Rectal smooth muscle tissue (tissue), 1 donor: ENCODE data around the gene ZNF618.
"Not testable (repeated sequence)": the region's sequence is repeated elsewhere in the genome, so short reads cannot be mapped to it uniquely, and the experiment has no call there.

Source experiments
- H3K27ac ChIP-seq: one replicate; pipeline ENCODE4 v1.7.0; 2013; ENCODE audit warnings: low read depth, low read length, inconsistent platforms
- H3K27me3 ChIP-seq: one replicate; pipeline ENCODE4 v1.7.0; 2013; ENCODE audit warnings: low read length; ENCODE audit not compliant: control insufficient read depth, insufficient read depth
- H3K36me3 ChIP-seq: one replicate; pipeline ENCODE4 v1.7.0; 2013; ENCODE audit warnings: low read length; ENCODE audit not compliant: control insufficient read depth, insufficient read depth
- H3K4me1 ChIP-seq: one replicate; pipeline ENCODE4 v1.7.0; 2013; ENCODE audit warnings: low read length; ENCODE audit not compliant: control insufficient read depth, insufficient read depth
- H3K4me3 ChIP-seq: one replicate; pipeline ENCODE4 v1.7.0; 2013; ENCODE audit warnings: low read length
- H3K9ac ChIP-seq: one replicate; pipeline ENCODE4 v1.7.0; 2013; ENCODE audit warnings: low read length

ZNF618 gene

GRCh38 chr9:114034196-114034595 lies 158.1 kb downstream of the ZNF618 start:
- peaks cover 3% of the 10 kb centered on the region for H3K36me3 ChIP-seq
- H3K4me1 ChIP-seq = no peaks in the 10 kb centered on the region
- no peak overlapping the region for H3K27ac ChIP-seq
- H3K4me3 ChIP-seq = no peak overlapping the region
- H3K27me3 ChIP-seq = no peaks in the 10 kb centered on the region
- H3K9ac ChIP-seq = no peak overlapping the region

- Histone ChIP-seq H3K4me1 (no peaks in the 10 kb centered on the region), H3K4me3 (no peak overlapping the region), H3K36me3 (peaks cover 3% of the 10 kb centered on the region), H3K27me3 (no peaks in the 10 kb centered on the region), H3K27ac (no peak overlapping the region), H3K9ac (no peak overlapping the region)
Measured at GRCh38 chr9:114034661-114035062, 158.6 kb downstream of the ZNF618 start.

- Histone ChIP-seq H3K36me3 (peaks cover 3% of the 10 kb centered on the region), H3K27me3 (no peaks in the 10 kb centered on the region)
Measured at GRCh38 chr9:114035221-114035844, 159.2 kb downstream of the ZNF618 start.

GRCh38 chr9:114035845-114036801 lies 160.0 kb downstream of the ZNF618 start:
- Histone ChIP-seq H3K4me1 (no peaks in the 10 kb centered on the region), H3K27ac (no peak overlapping the region), H3K27me3 (no peaks in the 10 kb centered on the region), H3K9ac (no peak overlapping the region), H3K36me3 (peaks cover 3% of the 10 kb centered on the region), H3K4me3 (no peak overlapping the region)

More at GRCh38 chr9:114035221-114035844, 159.2 kb downstream of the ZNF618 start:
- no peak overlapping the region for H3K9ac ChIP-seq
- H3K4me3 ChIP-seq = no peak overlapping the region
- H3K4me1 ChIP-seq = no peaks in the 10 kb centered on the region
- no peak overlapping the region for H3K27ac ChIP-seq

GRCh38 chr9:114037249-114037648 lies 161.1 kb downstream of the ZNF618 start:
- Histone ChIP-seq H3K36me3 (peaks cover 3% of the 10 kb centered on the region), H3K27ac (no peak overlapping the region), H3K9ac (no peak overlapping the region), H3K27me3 (no peaks in the 10 kb centered on the region), H3K4me1 (no peaks in the 10 kb centered on the region), H3K4me3 (no peak overlapping the region)

GRCh38 chr9:114037961-114038723 lies 162.0 kb downstream of the ZNF618 start:
- Histone ChIP-seq H3K4me1 (no peaks in the 10 kb centered on the region), H3K9ac (no peak overlapping the region), H3K27me3 (no peaks in the 10 kb centered on the region), H3K4me3 (no peak overlapping the region), H3K36me3 (peaks cover 3% of the 10 kb centered on the region), H3K27ac (no peak overlapping the region)

- Histone ChIP-seq H3K4me1 (no peaks in the 10 kb centered on the region), H3K4me3 (no peak overlapping the region), H3K9ac (no peak overlapping the region), H3K27me3 (no peaks in the 10 kb centered on the region), H3K36me3 (peaks cover 7% of the 10 kb centered on the region), H3K27ac (no peak overlapping the region)
Measured at GRCh38 chr9:114038724-114039313, 162.7 kb downstream of the ZNF618 start.

GRCh38 chr9:114039484-114039883 lies 163.4 kb downstream of the ZNF618 start:
- H3K4me1 ChIP-seq = no peaks in the 10 kb centered on the region
- H3K27me3 ChIP-seq = no peaks in the 10 kb centered on the region
- no peak overlapping the region for H3K4me3 ChIP-seq
- no peak overlapping the region for H3K9ac ChIP-seq
- peaks cover 7% of the 10 kb centered on the region for H3K36me3 ChIP-seq
- H3K27ac ChIP-seq = no peak overlapping the region

GRCh38 chr9:114043660-114044059 lies 167.6 kb downstream of the ZNF618 start:
- H3K36me3 ChIP-seq, H3K4me3 ChIP-seq, H3K27me3 ChIP-seq, H3K9ac ChIP-seq, H3K4me1 ChIP-seq, H3K27ac ChIP-seq: not testable (repeated sequence)

- H3K9ac ChIP-seq = no peak overlapping the region
- no peaks in the 10 kb centered on the region for H3K27me3 ChIP-seq
- H3K4me1 ChIP-seq = no peaks in the 10 kb centered on the region
- no peak overlapping the region for H3K27ac ChIP-seq
- no peak overlapping the region for H3K4me3 ChIP-seq
- H3K36me3 ChIP-seq = peaks cover 13% of the 10 kb centered on the region
Measured at GRCh38 chr9:114046237-114046755, 170.2 kb downstream of the ZNF618 start.

- H3K36me3 ChIP-seq = peaks cover 13% of the 10 kb centered on the region
- H3K4me1 ChIP-seq = no peaks in the 10 kb centered on the region
- no peak overlapping the region for H3K9ac ChIP-seq
- no peaks in the 10 kb centered on the region for H3K27me3 ChIP-seq
- no peak overlapping the region for H3K27ac ChIP-seq
- no peak overlapping the region for H3K4me3 ChIP-seq
Measured at GRCh38 chr9:114046875-114047274, 170.8 kb downstream of the ZNF618 start.

GRCh38 chr9:114047717-114048116 lies 171.6 kb downstream of the ZNF618 start:
- no peak overlapping the region for H3K4me3 ChIP-seq
- no peak overlapping the region for H3K9ac ChIP-seq
- H3K27me3 ChIP-seq = no peaks in the 10 kb centered on the region
- no peak overlapping the region for H3K27ac ChIP-seq
- H3K36me3 ChIP-seq = peaks cover 13% of the 10 kb centered on the region
- H3K4me1 ChIP-seq = no peaks in the 10 kb centered on the region
